Germinal center (tissue), 1 donor: Measurements from ENCODE around the gene SLC28A3.
"Not testable (repeated sequence)": the region's sequence is repeated elsewhere in the genome, so short reads cannot be mapped to it uniquely, and the experiment has no call there.

Source experiments
- DNase-seq: peaks from one replicate; pipeline ENCODE4 v3.0.0; 2012; ENCODE audit warnings: mixed read lengths, low spot score

The SLC28A3 gene

GRCh38 chr9:84340535-84340934 is at the start of gene SLC28A3:
SLC28A3 (minus strand) TSS chr9:84340758; CDS start chr9:84340633, 125 bp downstream.
- no peak for DNase-seq

GRCh38 chr9:84390254-84390653 is 49.7 kb upstream of the SLC28A3 start:
- not testable (repeated sequence) for DNase-seq

GRCh38 chr9:84387821-84388220 is 47.3 kb upstream of the SLC28A3 start:
- no peak for DNase-seq

- DNase-seq: no peak
Observed at GRCh38 chr9:84386753-84387152, 46.2 kb upstream of the SLC28A3 start.

- no peak for DNase-seq
Observed at GRCh38 chr9:84385386-84386040, 45.0 kb upstream of the SLC28A3 start.

- no peak for DNase-seq
Observed at GRCh38 chr9:84384617-84385016, 44.1 kb upstream of the SLC28A3 start.

- no peak for DNase-seq
Observed at GRCh38 chr9:84383178-84383577, 42.6 kb upstream of the SLC28A3 start.

GRCh38 chr9:84382720-84383119 is 42.2 kb upstream of the SLC28A3 start:
- no peak for DNase-seq

- DNase-seq: no peak
Observed at GRCh38 chr9:84381508-84381907, 41.0 kb upstream of the SLC28A3 start.

GRCh38 chr9:84379740-84380139 is 39.2 kb upstream of the SLC28A3 start:
- no peak for DNase-seq

GRCh38 chr9:84375954-84376353 is 35.4 kb upstream of the SLC28A3 start:
- no peak for DNase-seq

- DNase-seq: no peak
Observed at GRCh38 chr9:84374516-84374915, 34.0 kb upstream of the SLC28A3 start.

GRCh38 chr9:84374013-84374412 is 33.5 kb upstream of the SLC28A3 start:
- no peak for DNase-seq

- DNase-seq: no peak
Observed at GRCh38 chr9:84371737-84372136, 31.2 kb upstream of the SLC28A3 start.

GRCh38 chr9:84368601-84369000 is 28.0 kb upstream of the SLC28A3 start:
- DNase-seq: no peak

GRCh38 chr9:84367726-84368125 is 27.2 kb upstream of the SLC28A3 start:
- DNase-seq: not testable (repeated sequence)

- no peak for DNase-seq
Observed at GRCh38 chr9:84366683-84367082, 26.1 kb upstream of the SLC28A3 start.

- DNase-seq: not testable (repeated sequence)
Observed at GRCh38 chr9:84364894-84365490, 24.4 kb upstream of the SLC28A3 start.

GRCh38 chr9:84361645-84362044 is 21.1 kb upstream of the SLC28A3 start:
- DNase-seq: no peak

GRCh38 chr9:84357275-84357674 is 16.7 kb upstream of the SLC28A3 start:
- no peak for DNase-seq

GRCh38 chr9:84354035-84354434 is 13.5 kb upstream of the SLC28A3 start:
- DNase-seq: no peak

GRCh38 chr9:84349671-84350070 is 9.1 kb upstream of the SLC28A3 start:
- DNase-seq: no peak

- DNase-seq: no peak
Observed at GRCh38 chr9:84343111-84343521, 2.6 kb upstream of the SLC28A3 start.

- no peak for DNase-seq
Observed at GRCh38 chr9:84339962-84340361, 596 bp downstream of the SLC28A3 start.
